Loucy (cell line): ENCODE measurements around the gene SPTLC3.

Experiments used
- CTCF ChIP-seq: fragments of 200-600 bp; sonication (generic); conservative IDR thresholded peaks from 2 replicates; pipeline ENCODE4 v1.5.1; 2014; ENCODE audit warnings: mild to moderate bottlenecking, antibody characterized with exemption, low read length
- EZH2phosphoT487 ChIP-seq: fragments of 200-600 bp; IDR thresholded peaks from 2 replicates; pipeline ENCODE4 v1.6.1; 2018; ENCODE audit warnings: antibody characterized with exemption, mild to moderate bottlenecking, moderate library complexity, borderline replicate concordance

- no peak for TF ChIP-seq CTCF
- no peak for TF ChIP-seq EZH2phosphoT487
Measured at GRCh38 chr20:13092111-13092510, 83.3 kb downstream of the SPTLC3 start.
